HG03575 (cell line): ENCODE results near the gene MTAP.

Source experiments
- ATAC-seq: cut with Tn5 transposase; IDR thresholded peaks from one replicate; pipeline ENCODE4 v1.9.1; 2021; ENCODE audit not compliant: unreplicated experiment, insufficient number of reproducible peaks, low FRiP score; ENCODE audit errors: extremely low read depth

MTAP gene

DNA sequence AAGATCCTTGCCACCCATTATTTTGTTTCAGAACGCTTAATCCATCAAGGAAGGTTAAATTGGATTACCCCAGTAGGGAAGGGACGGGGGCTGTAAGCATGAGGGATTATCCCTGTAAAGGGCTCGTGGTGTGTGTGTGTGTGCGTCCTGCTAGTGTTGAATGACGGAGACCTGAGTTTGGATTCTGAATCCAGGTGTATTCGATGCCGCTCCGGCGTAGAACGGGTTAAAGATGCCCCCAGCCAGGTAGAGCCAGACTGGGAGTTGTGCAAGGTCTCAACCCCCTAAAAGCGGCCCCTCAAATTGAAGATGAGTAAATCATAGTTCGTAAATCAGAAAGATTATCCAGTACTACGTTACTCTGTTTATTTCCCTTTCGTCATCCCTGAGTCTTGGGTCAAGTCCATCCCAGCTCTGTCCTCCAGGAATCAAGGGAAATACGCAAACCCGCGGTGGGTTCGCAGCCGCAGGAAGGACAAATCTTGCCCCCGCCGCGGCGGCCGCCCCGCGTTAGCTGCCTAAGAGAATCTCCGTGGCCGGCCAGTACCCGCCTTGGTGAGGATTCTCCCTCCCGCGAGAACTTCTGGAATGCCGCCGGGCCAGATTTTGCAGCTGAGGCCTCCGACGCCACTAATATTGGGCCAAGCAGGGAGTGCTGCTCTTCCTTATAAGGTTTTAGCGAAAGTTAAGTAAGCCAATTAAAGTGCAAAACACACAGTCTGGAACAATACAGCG, 586 bp upstream of the MTAP start:
- no peak for ATAC-seq

- no peak for ATAC-seq
Observed at GRCh38 chr9:21803649-21804048, 1.2 kb downstream of the MTAP start.

- ATAC-seq: no peak
Observed at GRCh38 chr9:21804331-21804730, 1.9 kb downstream of the MTAP start.

GRCh38 chr9:21804791-21805190, 2.4 kb downstream of the MTAP start:
- no peak for ATAC-seq

- ATAC-seq: no peak
Observed at GRCh38 chr9:21806644-21807043, 4.2 kb downstream of the MTAP start.

GRCh38 chr9:21810388-21810787, 8.0 kb downstream of the MTAP start:
- no peak for ATAC-seq

GRCh38 chr9:21810881-21811280, 8.4 kb downstream of the MTAP start:
- ATAC-seq: no peak

DNA sequence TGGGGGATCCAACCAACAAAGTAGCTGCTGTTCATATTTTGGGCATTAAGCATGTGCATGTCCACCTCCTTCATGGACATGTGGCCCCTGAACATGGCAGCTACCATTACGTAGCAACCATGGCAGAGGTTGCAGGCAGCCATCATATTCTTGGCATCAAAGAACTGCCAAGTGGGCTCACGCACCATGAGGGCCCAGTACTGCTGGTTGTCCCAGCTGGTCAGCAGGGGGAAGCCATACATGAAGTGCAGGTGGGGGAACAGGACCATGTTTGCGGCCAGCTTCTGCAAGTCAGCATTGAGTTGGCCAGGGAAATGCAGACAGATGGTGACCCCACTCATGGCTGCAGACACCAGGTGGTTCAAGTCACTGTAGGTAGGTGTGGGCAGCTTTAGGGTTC, 9.5 kb downstream of the MTAP start:
- ATAC-seq: no peak

DNA sequence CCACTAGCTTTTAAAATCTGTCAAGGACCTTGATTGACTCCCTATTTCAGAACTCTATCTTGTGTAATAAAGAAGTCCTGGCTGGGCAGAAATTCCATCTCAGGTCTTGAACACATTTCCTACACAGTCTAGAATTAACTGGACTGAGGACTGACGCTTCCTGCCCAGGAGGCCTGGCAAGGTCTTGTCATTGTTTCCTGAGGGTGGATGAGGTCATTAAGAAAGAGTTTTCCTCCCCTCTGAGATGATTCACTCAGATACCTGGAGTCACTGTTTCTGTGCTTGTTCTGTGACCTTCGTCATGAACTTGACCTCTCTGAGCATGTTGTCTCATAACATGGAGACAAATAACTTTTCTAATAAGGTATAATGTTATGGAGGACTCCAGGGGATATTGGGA, 10.0 kb downstream of the MTAP start:
- ATAC-seq: no peak

GRCh38 chr9:21812946-21813568, 10.6 kb downstream of the MTAP start:
- no peak for ATAC-seq

DNA sequence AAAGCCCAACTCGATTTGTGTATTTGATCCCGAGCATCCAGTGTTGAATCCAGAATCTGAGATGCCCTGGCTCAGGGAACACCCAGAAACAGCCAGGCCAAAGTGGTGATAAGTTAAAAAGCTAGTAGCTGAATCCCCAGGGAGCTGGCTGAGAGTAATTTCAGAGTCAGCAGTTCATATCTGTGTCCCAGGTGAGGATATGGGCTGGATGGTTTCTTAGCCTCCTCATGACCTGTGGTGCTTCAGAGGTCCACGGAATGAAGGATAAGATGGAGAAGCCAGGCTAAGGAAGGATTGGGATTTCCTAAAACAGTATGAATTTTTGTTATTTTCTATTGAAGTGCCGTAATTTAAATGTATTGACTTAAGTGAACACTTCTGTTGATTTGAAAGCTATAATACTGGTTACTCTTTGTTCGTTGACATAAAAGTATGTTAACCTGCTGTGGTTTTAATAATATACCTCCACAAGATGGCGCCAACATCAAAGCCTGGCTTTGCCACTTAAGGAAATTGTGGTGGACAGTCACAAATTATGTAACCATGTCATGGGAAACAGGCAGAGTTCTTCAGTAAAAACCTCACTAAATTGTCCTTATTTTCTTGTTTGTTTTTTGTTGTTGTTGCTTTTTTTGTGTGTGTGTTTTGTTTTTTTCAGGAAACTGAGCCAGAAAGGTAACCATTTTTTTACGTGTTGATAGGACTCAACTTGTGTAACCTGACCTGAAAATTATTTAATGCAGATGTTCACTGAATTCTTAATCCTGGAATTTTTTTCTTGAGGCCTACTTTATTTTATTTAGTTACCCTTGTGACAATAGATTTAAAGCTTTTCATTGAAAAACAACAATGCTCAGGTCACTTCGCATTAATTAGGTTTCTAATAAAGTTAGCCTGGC, 11.4 kb downstream of the MTAP start:
- no peak for ATAC-seq

- ATAC-seq: no peak
Observed at GRCh38 chr9:21815643-21816042, 13.2 kb downstream of the MTAP start.

GRCh38 chr9:21817176-21817575, 14.7 kb downstream of the MTAP start:
- no peak for ATAC-seq

DNA sequence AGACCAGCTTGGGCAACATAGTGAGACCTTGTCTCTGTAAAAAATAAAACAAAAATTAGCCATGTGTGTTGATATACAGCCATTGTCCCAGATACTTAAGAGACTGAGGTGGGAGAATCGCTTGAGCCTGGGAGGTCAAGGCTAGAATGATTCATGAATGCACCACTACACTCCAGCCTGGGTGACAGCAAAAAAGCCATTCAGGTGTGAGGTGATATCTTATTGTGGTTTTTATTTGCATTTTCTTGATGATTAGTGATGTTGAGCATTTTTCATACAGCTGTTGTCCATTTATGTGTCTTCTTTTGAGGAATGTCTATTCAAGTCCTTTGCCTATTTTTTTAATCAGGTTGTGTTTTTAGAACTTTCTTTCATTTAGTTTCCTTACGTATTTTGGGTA, 23.2 kb downstream of the MTAP start:
- no peak for ATAC-seq

- ATAC-seq: no peak
Observed at GRCh38 chr9:21828853-21829410, 26.5 kb downstream of the MTAP start.

- no peak for ATAC-seq
Observed at GRCh38 chr9:21830589-21830988, 28.2 kb downstream of the MTAP start.

GRCh38 chr9:21831841-21832509, 29.5 kb downstream of the MTAP start:
- ATAC-seq: peak; percentile 39

DNA sequence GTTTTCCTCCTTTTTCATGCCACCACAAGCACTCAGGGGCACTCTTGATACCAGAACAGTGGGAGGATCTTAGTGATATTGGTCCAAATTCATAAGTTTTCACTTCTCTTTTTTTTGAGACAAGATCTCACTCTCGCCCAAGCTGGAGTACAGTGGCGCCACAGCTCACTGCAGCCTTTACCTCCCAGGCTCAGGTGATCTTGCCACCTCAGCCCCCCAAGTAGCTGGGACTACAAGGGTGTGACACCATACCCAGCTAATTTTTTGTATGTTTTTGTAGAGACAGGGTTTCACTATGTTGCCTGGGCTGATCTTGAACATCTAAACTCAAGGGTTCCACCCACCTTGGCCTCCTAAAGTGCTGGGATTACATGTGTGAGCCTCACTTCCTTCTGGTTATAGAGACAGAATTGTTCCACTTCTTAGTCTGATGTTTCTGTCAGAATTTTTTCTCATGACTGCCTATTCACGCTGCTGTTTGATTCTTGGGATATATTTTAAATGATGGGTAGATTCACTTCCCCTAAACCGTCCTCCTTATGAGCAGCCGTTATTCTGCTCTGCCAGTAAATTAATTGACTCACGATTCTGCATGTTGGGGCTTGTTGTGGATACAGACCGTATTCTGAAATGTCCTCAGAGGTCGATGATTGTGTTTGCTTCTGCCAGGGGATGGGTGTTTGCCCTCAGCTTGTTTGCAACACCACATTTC, 30.8 kb downstream of the MTAP start:
- ATAC-seq: peak; percentile 63
